HG03097 (cell line): ENCODE measurements around the gene CD1E.
"Not testable (repeated sequence)": the region's sequence is repeated elsewhere in the genome, so short reads cannot be mapped to it uniquely, and the experiment has no call there.

Source experiments
- ATAC-seq: cut with Tn5 transposase; IDR thresholded peaks from one replicate; pipeline ENCODE4 v1.9.1; 2021; ENCODE audit not compliant: unreplicated experiment, low FRiP score

The CD1E gene

GRCh38 chr1:158357441-158357840 lies 3.7 kb downstream of the CD1E start:
- no peak for ATAC-seq

- ATAC-seq = no peak
Observed at GRCh38 chr1:158362482-158362881, 8.8 kb downstream of the CD1E start.

DNA sequence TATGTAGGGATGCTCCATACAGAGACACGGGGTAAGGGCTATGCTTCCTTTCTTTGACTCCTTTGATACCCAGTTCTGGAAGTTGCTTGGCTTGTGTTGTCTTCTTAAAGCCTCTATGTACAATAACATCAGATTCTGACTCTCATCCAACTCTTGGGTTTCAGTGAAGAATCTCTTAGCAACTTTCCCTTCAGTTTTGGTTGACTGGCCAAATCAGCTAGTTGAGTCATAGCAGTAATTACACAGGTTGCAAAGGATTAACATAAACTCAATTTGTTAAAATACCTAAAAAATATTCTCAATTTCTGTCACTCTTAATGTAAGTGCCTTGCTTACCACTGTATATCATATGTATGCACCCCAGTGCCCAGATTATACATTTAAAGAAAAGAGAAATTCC lies 9.2 kb downstream of the CD1E start:
- ATAC-seq = no peak

GRCh38 chr1:158366783-158367182 lies 13.1 kb downstream of the CD1E start:
- no peak for ATAC-seq

GRCh38 chr1:158371188-158371953 lies 17.7 kb downstream of the CD1E start:
- peak; percentile 97 for ATAC-seq

DNA sequence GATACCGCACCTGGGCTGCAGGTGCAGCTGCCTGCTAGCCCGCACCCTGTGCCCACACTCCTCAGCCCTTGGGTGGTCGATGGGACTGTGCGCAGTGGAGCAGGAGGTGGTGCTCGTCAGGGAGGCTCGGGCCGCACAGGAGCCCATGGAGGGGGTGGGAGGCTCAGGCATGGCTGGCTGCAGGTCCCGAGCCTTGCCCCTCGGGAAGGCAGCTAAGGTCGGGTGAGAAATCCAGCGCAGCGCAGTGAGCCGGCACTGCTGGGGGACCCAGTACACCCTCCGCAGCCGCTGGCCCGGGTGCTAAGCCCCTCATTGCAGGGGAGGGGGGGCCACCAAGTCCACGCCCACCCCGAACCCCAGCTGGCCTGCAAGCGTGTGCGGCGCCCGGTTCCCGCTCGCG lies 20.4 kb downstream of the CD1E start:
- not testable (repeated sequence) for ATAC-seq

- no peak for ATAC-seq
Observed at GRCh38 chr1:158374860-158375259, 21.2 kb downstream of the CD1E start.

- ATAC-seq = no peak
Observed at GRCh38 chr1:158390331-158390730, 36.6 kb downstream of the CD1E start.

GRCh38 chr1:158391099-158391498 lies 37.4 kb downstream of the CD1E start:
- no peak for ATAC-seq

DNA sequence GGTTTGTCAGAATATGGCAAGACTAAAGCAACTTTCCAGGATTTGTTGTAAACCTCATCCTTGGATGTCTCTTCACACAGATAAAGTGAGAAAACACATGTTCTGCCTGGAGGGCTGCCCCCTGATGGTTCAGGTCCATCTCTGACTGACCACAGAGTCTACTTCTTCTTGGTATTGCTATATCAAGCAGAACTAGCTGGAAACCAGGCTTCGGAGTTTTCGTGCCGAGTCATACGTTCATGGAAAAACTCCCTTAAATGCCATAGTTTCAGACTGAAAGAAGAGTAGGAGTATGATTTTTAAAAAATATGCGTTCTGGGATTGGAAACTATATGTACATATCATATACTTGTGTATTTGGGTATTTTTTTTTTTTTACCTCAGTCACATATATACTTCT lies 39.8 kb downstream of the CD1E start:
- no peak for ATAC-seq

DNA sequence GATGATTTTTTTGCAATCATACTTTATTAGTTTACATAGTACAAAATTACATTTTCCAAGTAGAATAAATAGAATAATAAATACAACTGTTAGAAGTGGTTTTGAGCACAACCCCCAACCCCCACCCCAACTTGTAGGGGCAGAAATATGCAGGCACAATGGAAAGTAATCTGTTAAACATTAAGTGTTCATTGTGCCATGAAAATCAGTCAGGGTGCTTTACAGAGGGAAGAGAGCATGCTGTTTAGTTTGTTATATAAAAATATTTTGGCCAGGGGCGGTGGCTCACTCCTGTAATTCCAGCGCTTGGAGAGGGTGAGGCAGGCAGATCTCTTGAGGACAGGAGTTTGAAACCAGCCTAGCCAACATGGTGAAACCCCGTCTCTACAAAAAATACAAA lies 43.0 kb downstream of the CD1E start:
- no peak for ATAC-seq

- ATAC-seq = no peak
Observed at GRCh38 chr1:158398818-158399514, 45.3 kb downstream of the CD1E start, which contains the start of gene OR10T2. OR10T2 (minus strand) TSS chr1:158399466; CDS start chr1:158399466, 0 bp downstream.

DNA sequence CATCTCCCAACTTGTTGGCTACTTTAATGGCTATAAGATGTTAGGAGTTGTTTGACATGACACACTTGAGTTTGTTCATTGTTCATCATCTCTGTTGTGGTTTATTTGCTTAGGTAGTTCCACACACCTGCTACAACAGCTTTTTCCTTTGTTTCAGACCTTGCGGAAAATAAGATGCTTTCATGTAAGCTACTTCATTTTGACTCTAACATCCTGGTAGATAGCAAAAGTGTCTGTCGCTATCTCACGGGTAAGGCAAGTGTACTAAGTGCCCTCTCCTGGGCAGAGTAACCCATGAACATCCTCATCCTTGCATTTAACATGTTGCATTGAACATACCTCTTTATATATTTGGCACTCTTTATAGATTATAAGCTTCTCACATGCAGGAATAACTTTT lies 47.2 kb downstream of the CD1E start:
- ATAC-seq = no peak

DNA sequence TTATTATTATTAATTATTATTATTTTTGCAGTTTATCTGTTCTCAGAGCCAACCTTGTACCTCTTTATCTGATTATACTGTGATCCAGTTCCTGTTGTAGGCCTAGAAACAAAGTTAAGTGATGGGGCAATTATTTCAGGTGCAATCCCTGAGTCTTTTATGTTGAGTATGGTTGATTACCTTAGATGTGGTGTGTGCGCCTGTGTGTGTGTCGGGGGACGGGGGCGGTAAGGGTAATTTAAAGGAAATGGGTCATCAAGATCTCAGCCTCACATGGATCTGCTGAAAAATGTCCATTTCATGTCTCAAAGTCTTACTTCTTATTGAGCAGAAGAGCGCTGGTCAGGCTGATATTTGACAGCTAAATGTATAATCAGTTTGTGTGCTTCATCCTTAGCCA lies 53.4 kb downstream of the CD1E start:
- no peak for ATAC-seq
